Fibroblast of skin of scalp (primary cell): ENCODE results near the gene MMADHC. TPM values are rescaled to one million over a fixed set of nuclear protein-coding genes. Genes with fewer than 3 reads are reported as not detected.

Experiments
- DNase-seq: peaks from one replicate; pipeline ENCODE4 v3.0.0-alpha.2; 2013
- polyA plus RNA-seq, 2 experiments: library from polyadenylated mRNA; unstranded; fragments of 120-200 nt; gene quantifications; one replicate each; pipeline ENCODE4 v1.2.1, GENCODE V29; 2013; ENCODE audit not compliant: insufficient read length in 2 of 2

The MMADHC gene
- 104 TPM for polyA plus RNA-seq (2013, experiment 1 of 2; ENCODE audit: insufficient read length)
- 114 TPM for polyA plus RNA-seq (2013, experiment 2 of 2; ENCODE audit: insufficient read length)

GRCh38 chr2:149587220-149587949, at the start of gene MMADHC:
TSS of gene MMADHC (minus strand) at chr2:149587775. CDS start at chr2:149587097, 678 bp downstream.
- DNase-seq, result peak; percentile 97

GRCh38 chr2:149634103-149634502, 46.5 kb upstream of the MMADHC start:
- no peak for DNase-seq

DNA sequence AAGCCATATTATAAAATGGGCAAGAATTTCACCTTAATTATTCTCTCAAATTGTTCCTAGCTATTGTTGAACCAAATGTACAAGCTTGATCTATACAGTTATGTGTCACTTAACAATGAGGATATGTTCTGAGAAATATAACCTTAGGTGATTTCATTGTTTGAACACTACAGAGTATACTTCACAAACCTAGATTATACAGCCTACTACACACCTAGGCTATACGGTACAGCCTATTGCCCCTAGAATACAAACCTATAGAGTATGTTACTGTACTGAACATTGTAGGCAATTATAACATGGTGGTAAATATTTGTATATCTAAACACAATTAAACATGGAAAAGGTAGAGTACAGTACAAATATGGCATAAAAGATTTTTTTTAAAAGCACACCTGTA, 42.9 kb upstream of the MMADHC start:
- DNase-seq, result no peak

GRCh38 chr2:149629026-149629425, 41.5 kb upstream of the MMADHC start:
- no peak for DNase-seq

DNA sequence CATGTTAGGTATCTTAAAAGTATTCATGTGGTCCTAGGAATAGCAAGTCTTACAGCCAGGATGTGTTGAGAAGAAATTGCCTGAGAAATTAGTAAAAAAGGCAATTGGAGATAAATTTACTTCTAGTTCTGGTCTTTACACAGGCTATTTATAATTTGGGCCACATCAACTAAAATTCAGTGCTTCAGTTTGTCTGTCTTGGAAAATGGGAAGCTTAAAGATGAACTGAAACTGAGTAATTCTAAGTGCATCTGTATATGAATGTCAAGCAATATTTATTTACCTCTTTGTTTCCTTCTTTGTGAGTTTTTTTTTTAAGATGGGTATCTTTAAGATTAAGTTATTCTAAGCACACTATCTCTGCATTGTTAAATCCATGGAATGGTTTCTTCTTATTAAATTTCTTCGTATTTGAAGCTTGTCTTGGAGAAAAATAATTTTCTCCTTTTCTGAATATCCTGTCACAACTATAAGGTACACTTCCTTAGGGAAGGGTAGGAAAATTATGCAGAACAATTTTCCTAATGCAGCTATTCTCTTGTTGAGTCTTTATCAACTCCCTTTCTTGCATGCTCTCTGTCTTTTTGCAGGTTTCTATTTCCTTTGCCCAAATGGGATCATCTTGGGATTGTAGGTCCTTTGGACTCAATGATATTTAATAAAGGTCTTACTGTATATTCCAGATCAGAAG, 39.7 kb upstream of the MMADHC start:
- DNase-seq, result no peak

DNA sequence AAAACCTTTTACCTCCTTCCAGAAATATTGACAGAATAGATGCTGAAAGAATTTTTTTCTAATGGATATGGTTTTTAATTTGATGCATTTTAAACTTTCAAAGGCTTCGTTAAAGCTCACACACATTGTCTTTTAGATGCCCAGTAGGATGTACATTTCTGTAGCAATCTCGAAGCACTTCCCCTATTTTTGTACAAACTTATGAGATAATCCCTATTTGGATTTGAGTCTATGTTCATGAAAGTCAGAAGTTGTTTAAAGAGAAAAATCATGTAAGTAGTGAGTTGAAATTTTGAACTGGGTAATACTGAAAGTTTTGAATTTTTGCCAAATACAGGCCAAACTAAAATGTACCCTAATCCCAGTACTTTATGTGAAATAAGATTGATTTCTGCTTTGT, 38.1 kb upstream of the MMADHC start:
- no peak for DNase-seq

GRCh38 chr2:149625271-149625670, 37.7 kb upstream of the MMADHC start:
- DNase-seq, result no peak

- no peak for DNase-seq
Observed at GRCh38 chr2:149622343-149622742, 34.8 kb upstream of the MMADHC start.

DNA sequence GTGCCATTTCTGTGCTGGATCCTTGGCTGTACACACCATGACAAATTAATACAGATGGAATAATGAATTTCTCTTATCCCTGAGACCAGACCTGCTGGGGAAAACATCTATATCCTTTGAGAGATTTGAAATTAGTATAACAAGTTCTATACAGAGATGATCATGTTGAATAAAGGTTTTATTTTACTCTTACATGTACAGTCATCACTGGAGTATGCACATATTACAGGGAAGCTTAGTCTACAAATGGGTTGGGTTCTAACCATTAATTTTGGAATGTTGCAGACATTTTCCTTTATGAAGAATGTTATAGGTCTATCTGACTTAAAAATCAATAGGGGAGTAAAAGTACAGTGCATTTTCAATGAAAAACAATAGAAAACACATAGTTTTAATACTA, 29.9 kb upstream of the MMADHC start:
- peak; percentile 68 for DNase-seq

DNA sequence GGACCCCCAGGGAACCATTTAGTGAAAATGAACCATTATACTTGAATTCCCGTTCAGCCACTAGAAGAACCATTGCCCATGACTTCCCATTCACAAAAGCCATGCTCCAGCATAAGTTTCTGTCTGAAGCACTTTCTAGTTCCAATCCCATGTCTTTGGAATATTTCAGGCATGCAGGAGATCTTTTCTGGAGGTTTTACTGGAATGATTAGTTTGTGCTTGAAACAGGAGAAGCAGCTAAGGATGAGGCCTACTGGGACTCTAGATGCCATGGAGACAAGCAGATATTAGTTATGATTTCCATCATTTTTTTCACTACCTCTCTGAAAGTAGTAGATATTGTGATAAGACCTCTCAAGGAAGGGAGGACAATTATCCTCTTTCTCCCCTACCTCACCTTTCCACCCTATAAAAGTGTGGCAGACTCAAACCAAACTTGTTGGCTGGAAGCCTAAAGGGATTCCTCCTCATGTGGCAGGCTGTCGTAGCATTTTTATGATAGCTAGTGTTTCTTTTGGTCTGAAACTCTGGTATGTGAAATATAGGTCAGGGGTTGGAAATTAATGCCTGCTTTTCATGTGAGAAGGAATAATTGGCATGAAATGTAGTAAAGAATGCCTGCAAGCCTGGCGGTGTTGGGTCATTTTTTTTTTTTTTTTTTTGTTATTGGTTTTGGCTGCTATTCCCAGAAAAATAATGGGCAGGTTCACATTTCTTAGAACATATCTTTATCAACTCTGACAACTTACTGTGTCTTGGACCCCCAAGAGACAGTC, 29.3 kb upstream of the MMADHC start:
- peak; percentile 65 for DNase-seq

GRCh38 chr2:149613704-149614103, 26.1 kb upstream of the MMADHC start:
- peak; percentile 80 for DNase-seq

DNA sequence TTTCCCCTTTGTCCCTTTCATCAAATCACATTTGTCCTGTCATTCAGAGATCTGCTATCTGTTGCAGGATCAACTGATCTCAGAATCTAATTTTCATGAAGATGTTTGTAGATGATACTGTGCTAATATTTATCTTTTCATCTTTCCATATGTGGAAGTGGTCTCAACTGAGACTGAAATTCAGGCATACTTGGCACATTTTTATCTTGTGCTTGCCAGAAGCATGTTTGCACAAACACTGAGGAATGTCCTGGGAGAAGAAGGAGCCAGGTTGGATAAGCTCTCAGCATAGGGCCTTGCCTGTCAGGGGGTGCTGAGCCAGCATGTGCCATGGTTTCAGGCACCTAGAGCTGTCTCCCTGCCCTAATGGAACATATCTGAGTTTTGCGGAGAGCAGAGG, 24.5 kb upstream of the MMADHC start:
- peak; percentile 74 for DNase-seq

DNA sequence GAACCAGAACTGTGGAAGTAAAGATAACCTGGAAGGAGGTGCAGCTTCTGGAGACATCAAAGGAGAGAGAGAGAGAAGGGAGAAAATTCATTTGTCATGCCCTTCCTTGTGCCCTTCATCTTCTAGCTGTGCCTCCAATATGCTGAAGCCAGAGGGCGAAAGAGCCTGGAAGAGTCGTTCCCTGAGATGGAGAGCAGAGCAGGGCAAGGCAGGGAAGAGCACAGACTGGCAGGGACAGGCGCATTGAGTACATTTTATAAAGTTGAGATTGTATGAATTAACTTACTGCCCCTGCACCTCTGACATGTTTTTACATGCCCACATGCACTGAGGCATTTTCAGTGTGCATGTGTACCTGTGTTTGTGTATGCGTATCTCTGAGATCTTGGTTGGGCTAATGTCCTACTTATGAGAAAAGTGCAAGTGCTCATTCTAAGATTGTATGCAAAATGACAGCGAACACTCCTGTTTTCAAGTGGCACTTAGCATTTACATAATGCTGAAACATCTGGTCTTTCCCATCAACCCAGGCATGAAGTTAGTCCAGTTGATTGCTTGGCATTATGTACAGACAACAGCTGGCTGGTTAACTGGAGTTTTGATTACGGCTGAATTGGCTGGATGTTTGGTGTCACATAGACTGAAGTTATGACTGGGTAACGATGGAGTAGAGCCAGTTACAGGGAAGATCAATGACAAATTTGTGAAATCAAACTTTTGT, 23.7 kb upstream of the MMADHC start:
- no peak for DNase-seq

DNA sequence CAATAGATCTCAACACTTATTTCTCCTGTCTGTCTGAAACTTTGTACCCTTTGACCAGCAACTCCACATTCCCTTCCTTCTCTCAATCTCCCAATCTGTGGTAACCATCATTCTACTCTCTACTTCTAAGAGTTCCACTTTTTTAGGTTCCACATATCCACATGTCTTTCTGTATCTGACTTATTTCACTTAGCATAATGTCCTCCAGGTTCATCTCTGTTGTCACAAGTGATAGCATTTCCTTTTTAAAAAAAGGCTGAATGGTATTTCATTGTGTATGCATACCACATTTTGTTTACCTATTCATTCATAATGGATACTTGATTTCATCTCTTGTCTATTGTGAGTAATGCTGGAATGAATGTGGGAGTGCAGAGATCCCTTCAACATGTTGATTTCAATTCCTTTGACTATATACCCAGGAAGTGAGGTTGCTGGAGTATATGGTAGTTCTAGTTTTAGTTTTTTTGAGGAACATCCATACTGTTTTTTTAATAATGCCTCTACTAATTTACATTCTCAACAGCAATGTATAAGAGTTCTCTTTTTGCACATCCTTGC, 18.8 kb upstream of the MMADHC start:
- DNase-seq, result no peak

DNA sequence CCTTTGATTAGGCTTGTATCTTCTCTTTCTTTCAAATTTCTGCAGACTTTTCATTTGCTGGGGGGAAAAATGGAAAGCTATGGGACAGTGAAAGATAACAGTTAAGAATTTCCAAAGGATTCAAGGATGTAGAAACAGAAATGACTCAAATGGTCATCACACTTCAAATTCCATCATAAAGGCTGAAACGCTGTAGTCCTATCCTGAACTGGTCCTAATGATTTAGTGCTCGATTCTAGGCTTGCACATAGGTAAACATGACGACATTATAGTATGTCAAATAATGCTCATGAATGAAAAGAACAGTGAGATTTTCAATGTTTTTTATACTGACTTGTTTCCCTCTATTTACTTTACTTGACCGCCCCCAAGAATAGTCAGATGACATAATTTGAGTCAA, 15.7 kb upstream of the MMADHC start:
- DNase-seq, result no peak

DNA sequence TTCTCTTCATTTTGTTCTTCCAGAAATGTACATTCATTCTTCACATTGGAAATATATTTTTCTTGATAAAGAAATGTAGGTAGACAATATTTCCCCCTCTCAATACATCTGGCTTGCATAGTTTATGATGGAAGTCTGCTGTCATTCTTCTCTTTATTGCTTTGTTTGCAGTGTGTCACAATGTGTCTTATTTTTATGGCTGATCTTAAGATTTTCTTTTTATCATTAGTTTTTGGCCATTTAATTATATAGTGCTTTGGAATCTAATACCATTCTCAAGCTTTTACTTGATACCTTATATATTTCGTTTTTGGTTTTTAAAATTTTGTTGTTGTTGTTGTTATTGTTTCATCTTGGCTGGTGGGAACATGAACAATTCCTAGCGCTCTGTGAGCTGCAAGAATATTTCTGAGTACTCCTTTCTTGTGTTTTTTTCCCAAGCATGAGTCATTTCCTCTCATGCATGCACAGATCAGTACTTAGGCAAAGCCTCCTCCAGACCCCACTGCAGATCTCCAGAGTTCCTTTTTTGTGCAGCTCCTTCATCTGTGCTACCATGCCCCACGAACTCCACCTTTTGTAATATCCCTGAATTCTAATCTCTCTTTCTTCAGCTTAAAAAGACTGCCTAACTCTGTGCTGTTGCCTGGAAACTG, 13.7 kb upstream of the MMADHC start:
- peak; percentile 29 for DNase-seq

DNA sequence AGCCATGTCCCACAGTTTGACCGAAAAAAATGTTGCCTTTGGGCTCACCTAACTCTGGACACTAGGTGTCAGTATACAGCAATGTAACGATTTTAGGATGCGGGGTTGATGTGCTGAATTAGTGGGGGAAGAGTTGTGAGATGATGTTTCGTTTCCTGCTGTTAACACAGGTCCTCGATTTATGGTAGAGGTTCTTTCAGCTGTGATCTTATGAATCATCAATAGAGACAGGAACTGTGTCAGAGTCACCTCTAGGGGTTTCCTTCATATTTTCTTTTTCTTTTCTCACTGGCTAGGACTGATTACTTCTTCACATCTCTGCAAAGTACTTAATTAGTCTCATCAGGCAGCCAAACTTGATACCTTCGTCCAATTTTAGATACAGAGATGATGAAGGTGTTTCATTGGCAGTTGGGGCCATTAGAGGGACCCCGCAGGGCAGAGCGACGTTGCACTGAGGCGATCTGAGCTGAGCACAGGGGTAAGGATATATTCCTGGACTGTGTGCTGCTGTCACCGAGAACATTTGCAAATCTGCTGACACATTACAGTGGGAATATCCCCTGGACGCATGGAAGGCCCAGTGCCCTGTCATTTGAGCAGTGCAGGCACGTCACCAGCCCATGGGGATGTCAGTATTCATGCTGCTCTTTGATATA, 10.2 kb upstream of the MMADHC start:
- peak; percentile 90 for DNase-seq

DNA sequence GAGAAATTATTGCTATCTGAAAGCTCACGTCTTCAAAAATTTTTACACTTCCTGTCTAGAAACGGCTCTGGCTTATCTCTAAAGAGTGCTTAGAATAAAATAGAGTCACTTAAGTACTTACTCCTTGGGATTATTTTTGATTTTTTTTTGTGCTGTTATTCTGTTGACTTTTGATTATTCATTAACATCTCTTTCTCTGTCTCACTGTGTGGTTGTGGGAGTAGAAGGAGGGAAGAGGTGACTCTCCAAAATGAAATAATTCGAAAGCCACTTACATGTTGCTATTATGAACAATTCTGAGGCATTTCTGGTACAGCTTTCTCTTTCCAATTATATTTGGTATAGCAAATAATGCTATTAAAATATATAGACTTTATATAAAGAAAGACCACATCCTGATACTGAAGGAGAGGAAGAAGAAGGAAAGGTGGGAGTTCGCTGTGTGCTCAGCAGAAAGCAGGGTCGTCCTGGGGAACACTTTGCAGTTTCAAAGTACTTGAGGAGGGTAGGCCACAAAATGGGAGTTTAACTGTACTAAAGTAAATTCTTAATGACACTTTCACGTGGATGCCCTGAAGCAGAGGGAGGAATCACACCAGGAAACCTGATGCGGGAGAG, 9.6 kb upstream of the MMADHC start:
- no peak for DNase-seq

DNA sequence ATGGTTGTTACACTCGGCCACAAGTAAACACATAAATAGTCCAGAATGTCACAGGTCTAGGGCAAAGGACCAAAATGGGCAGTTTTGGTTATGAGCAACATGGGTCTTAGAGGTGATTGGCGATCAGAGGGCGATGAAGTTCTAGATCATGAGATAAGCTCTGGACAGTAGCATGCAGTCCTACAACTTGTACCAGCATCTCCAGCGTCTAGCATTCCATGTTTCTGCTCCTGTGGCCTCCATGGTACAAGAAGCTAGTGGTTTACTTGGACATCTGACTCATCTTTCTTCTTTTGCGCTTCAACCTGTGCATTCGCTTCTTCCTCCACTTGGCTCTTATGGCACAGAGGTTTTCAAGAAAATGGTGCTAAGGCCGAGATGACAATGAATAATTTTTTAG, 8.9 kb upstream of the MMADHC start:
- DNase-seq, result no peak

GRCh38 chr2:149595056-149595963, 7.7 kb upstream of the MMADHC start:
- peak; percentile 51 for DNase-seq
